Raji (cell line): ENCODE data around the gene NDUFAF2.

ENCODE experiments used
- POLR2A ChIP-seq: IDR thresholded peaks from 2 replicates; pipeline ENCODE4 v1.6.1; 2011; ENCODE audit warnings: low read depth, low read length, control low read depth; ENCODE audit not compliant: insufficient read depth

NDUFAF2 gene

DNA sequence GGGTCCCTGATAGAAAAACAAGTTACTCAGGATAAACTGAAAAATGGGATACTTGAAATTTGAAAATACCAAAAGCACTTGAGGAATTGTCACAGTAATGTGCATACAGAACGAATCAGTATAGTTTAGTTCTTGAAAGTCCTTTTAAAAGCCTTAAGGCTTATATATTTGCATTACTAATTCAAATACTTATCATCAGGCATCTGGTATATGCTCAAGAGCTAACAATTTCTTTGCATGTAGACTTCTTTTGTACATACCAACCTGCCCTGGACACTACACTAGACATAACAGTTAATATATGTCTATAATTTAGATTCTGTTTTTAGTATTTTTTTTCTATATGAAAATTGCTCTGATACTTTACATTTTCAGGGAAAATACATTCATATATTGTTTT is 174.1 kb downstream of the NDUFAF2 start:
- no peak for TF ChIP-seq POLR2A

DNA sequence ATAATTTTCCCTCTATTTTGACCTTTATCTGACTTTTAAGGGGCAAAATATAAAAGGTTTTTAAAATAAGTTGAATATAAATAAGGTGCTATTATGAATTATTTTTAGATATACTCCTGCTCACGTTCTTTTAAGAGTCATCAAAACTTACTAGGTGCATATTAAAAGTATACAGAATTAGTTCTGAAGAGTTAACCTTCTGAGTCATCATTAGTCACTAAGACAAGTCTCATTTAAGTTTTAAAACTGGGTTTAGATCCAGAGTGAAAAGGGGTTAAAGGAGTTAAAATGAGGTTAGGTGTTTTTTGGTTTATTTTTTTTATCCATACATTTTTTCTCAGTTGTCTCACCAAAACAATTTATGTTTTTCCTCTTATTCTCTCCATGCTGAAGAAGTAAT is 175.5 kb downstream of the NDUFAF2 start:
- no peak for TF ChIP-seq POLR2A

DNA sequence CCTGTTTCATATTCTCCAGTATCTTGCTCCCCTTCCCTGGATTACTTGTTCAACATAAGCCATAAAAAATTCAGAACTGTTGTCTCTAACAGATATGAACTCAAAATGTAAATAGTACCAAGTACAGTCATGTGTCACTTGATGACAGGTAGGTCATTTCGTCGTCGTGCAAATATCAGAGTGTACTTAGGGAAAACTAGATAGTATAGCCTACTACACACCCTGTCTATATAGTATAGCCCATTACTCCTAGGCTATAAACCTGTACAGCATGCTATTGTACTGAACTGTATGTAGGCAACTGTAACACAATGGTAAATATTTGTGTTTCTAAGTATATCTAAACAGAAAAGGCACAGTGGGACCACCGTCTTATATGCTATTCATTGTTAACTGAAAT is 178.1 kb downstream of the NDUFAF2 start:
- TF ChIP-seq POLR2A: no peak

DNA sequence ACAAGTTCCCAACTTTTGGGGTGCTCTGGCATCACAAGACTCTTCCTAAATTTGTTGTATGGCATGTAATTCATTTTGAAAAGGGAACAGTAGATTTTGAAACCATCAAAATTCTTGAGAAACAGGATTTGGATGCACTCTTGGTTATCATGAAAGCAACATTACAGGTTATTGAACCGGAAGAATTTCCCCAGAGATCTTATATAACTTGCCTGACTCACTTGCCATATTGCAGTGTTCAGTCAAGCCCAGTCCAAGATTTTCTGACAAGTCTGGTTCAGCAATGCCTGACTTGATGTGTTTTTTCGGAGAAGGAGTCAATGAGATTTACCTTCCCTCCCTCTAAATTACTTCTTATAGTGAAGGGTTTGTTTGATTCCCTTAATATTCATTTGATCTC is 185.3 kb downstream of the NDUFAF2 start:
- no peak for TF ChIP-seq POLR2A

DNA sequence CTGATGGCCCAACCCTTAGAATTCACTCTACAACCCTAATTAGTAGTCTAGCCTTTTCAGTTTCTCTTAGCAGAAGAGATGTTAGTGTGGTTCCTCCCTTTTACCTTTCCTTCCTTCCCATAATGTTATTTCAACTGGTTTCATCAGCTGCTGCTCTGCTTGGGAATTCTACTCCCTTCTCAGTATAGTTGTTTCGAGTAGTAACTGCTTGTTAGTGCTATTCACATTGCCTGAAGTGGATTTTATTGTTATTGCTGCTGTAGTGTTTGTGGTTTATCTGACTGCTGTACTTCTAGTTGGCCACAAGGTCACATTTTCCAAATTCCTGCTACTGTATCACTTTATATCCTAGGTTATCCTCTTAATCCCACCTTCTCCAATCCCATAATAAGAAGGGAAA is 187.6 kb downstream of the NDUFAF2 start:
- TF ChIP-seq POLR2A: no peak

DNA sequence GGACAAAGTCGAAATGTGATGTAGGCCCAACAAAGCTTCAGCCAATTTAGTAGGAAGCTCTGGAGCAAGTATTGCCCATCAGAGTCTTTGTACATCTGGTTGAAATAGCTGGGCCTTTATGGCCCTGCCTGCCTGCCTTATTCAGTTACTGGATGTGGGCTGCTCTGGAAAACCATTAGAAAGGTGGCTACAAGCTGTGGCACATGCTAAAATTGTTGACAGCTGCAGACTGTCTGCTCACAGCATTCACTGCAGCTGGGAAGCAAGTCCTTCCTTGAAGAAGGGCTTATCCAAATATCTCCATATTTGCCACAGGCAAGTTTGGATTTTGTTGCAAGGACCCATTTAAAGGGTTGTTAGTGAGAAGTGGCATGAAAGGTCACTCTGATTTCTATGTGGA is 192.8 kb downstream of the NDUFAF2 start:
- TF ChIP-seq POLR2A: no peak

DNA sequence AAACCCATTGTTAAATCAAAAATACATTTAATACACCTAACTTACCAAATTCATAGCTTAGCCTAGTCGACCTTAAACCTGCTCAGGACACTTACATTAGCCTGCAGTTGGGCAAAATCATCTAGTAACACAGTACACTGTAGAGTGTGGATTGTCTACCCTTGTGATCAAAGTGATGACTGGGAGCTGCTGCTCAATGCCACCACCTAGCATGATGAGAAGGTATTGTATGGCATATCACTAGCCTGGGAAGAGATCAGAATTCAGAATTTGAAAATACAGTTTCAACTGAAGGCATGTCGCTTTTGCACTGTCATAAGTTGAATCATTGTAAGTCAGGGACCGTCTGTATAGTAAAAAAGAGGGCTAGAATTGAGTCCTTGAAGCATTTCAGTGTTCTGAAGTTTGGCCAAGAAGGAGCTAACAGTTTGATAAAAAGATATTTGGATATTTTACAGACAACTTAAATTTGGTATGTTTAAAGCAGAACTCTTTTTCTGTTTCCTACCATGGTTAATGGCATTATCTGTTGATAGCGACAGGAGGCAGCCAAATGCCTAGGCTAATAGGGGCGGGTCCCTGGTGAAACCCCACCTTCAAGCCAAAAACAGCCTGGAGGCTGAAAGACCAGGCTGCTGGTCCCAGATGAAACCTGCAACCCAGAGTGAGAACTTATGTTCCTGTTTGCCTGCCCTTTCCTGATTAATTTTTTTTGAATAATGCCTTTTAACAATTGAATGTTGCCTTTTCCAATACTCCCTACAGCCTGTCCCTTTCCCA is 194.3 kb downstream of the NDUFAF2 start:
- TF ChIP-seq POLR2A: no peak

DNA sequence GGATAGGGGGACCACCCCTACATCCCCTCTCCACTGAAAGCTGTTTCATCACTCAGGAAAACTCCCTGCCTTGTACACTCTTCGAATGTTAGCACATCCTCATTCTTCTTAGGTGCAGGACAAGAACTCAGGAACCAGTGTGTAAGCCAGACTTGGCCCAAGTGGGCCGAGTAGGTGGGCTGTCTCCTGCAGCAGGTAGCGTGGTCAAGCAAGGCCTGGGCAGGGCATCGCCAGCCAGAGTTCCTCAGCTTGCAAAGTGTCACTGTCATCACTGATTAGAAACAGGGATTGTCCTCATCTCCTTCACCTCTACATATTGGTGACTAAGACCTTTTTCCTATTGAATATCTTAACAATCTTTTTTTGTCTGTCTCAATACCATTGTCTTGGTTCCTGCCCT is 194.9 kb downstream of the NDUFAF2 start:
- no peak for TF ChIP-seq POLR2A

DNA sequence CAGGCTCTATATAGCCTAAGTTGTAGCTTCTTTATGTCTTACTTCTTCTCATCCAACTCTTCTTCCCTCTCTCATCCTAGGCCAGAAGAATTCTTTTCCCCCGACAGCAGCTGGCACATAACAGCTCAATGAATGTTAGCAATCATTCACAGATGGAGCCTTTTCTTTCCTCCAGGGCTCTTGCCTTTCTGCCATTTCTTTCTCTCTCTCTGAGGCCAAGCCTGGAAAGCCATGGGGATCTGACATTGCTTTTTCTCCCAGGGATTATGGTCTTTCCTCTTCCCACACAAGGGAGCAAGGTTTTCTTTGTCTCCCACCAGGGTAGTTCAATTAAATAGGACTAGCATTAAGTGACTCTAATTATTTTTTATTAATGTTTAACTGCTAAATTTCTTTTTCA is 196.8 kb downstream of the NDUFAF2 start:
- no peak for TF ChIP-seq POLR2A

DNA sequence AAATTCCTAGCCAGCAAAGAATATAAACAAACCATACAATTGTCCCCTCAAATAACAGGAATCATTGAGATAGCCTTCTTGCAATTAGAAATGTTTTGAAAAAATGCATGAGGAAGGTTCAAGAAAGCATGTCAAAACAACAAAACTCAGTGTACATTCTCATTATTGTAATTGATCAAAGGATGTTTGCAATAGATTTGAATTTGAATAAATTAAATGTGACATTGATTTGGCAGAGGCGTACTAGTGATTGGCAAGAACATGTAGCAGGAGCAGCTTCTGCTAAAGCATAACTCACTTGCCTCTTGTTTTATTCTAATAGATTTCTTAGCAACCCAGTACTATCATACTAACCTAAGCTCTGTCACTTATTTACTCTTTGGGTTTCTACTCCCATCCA is 197.4 kb downstream of the NDUFAF2 start:
- TF ChIP-seq POLR2A: no peak

DNA sequence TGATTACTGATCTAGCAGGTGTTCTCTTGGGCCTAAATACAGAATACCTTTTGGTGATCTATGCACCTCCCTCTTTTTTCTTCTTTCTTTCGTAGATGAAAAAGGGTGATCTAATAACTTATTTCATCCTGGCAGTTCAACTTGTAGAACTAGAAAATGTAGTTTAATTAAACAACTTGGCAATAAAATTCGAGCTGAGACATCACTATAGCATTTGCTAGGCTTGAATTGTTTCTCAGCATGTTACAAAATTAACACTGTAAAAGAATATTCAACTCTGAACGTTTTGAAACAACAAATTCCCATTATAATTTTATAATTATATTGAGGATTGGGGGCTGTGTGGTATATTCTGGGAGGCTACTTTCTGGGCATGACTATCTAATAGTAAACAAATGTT is 197.8 kb downstream of the NDUFAF2 start:
- TF ChIP-seq POLR2A: no peak

DNA sequence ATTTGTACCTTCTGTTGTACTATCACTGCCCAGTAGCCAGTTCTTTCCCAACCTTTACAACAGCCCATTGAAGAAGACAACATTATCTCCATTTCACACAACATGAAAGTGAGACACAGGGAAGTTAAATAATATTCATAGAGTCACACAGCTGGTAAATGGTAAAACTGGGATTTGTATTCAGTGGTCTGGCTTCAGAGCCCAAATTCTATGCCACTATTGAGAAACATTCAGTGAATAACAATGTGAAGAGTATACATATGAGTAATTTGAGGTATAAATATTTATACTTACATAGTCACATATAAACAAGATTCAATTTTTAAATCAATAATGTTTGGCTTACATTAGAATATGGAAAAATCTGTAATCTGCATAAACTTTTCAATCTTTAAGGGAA is 203.5 kb downstream of the NDUFAF2 start:
- TF ChIP-seq POLR2A: no peak

DNA sequence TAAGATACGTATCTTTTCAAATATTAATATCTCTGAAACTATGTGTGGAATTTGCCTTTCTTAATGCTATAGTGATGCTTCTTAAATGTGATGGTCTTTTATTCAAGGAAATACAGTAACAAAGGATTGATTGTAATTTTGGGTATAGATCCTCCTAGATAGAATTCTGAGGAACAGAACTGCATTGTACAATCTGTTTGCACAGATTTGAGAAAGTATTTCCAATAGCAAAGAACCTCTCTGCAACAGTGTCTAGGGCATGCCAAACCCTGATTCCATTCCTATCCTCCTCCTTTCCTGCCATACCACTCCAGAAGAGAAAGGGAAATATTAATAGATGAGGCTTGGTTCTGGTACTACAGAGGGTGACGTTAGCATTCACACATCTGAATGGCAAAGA is 206.9 kb downstream of the NDUFAF2 start:
- no peak for TF ChIP-seq POLR2A

DNA sequence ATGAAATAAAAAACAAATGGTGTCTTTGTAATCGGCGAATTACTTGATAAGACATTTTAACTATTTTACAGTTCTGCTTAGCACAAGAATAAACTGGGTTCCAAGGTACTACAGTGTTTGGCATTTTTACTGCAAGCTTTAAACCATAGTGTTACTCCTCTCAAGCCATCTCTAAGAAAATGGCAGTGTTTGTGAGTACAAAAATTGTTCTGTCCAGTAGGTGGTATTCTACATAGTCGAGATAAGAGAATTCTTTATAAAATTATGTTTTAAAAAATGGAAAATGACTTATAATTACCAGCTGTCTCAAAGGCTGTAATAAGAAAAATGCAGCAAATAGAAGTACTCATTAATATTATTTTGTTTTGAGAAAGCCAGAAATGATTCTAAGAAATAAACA is 214.1 kb downstream of the NDUFAF2 start:
- no peak for TF ChIP-seq POLR2A

DNA sequence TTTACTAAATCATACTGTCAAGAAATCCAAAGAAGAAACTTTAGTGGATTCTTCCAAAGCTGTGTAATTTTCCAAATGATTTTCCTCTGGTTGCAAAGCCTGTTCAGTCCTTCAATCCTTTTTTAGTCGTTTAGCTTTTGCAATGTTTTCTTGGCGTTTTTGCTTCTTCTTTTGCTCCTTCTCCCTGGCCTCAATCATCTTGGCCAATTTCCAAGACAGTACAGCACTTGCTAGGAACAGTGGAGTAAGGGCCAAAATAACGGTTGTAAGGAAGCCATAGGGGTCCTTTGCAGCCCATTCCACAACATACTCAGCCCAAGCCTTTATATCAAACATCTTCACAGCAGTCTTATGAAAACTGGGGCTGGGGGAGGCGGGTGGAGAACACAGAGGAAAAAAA is 214.8 kb downstream of the NDUFAF2 start:
- no peak for TF ChIP-seq POLR2A

DNA sequence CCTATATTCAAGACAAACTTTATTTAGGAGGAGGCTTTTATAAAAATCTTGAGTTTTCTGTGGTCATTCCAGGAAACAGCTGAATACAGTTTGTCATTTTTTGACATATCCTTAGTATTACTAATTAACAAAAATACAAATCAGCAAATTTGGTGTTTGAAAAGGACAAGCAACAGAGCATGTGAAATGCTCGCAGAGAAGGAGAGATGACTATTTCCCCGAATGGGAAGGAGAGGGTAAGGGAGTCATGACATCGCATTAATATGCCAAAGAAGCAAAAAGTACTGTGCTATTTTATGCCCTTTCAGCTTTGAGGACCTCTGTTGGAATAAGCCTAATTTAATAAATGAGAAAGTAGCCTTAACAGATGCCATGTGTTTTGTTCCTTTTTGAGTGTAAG is 215.5 kb downstream of the NDUFAF2 start:
- TF ChIP-seq POLR2A: no peak

DNA sequence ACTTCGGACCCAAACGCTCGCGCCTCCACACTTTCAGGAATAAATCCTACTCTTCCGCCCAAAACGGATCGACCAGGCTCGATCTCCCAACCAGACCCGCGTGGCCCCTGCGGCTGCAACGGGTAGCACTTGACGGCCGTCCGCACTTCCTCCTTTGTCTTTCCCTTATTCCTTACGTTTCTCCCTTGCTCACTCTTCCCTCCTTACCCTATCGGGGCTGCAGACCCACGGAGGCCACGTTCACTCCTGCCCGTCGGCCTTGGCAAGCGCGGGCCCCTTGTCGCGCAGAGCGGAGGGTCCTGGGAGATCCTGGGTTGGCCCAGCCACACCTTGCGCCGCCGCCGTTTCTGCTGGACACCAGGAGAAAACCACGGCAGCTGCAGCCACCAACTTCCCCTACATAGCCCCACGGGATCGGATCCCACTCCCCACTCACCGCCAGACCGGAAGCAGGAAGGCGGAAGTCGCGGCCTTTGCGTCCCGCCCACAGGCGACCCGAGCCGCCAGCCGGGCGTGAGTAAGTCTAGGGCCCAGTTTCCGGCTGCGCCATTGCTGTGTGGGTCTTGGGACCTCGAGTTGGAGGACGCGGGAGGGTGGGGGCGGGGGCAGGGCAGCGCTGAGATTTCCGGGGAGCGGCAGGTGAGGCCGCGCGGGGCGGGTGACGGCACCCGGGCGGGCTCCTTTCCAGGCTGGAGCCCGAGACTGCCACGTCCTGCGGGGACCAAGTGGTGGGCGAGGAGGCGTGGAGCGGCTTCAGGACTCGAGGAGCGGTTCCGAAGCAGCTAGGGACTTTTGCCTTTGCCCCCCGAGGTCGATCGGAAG is 217.2 kb downstream of the NDUFAF2 start, which contains the start of gene SMIM15:
SMIM15 (minus strand) TSS at position 459 of the 822 bp plus-strand sequence. CDS start 2,297 bp downstream, outside the sequence.
- peak; percentile 63 for TF ChIP-seq POLR2A
